Upper lobe of right lung (tissue), 1 donor: ENCODE data around the gene UBQLN2. TPM values are rescaled to one million over a fixed set of nuclear protein-coding genes. Genes with fewer than 3 reads are reported as not detected.
A peak's percentile ranks its signal among the peaks of the same experiment; 100 is the strongest.

ENCODE experiments used
- ATAC-seq: fragments of 200-7000 bp; cut with Tn5 transposase; one replicate; pipeline ENCODE4 v1.9.1; 2020; ENCODE audit warnings: mild to moderate bottlenecking, moderate library complexity
- DNase-seq: peaks from one replicate; pipeline ENCODE4 v3.0.0-alpha.2; 2020
- H3K27ac ChIP-seq: fragments of 200-600 bp; one replicate; pipeline ENCODE4 v1.8.0; 2022
- H3K27me3 ChIP-seq: fragments of 200-600 bp; one replicate; pipeline ENCODE4 v1.8.0; 2022; ENCODE audit warnings: mild to moderate bottlenecking
- H3K36me3 ChIP-seq: fragments of 200-600 bp; one replicate; pipeline ENCODE4 v1.8.0; 2022
- H3K4me1 ChIP-seq: fragments of 200-600 bp; one replicate; pipeline ENCODE4 v1.8.0; 2022
- H3K4me3 ChIP-seq: fragments of 200-600 bp; one replicate; pipeline ENCODE4 v1.8.0; 2022; ENCODE audit warnings: mild to moderate bottlenecking
- H3K9me3 ChIP-seq: fragments of 200-600 bp; one replicate; pipeline ENCODE4 v1.8.0; 2022
- intact Hi-C: fragments of 100-400 bp; cut with DNase I; formaldehyde crosslinking; loops from one replicate; pipeline ENCODE4 v1.11.0; 2022
- total RNA-seq: library from RNA; stranded (reverse); fragmentation: NEBNext Ultra II Directional; extraction: Animal tissue kit (Norgen Biotek cat#: 25700); gene quantifications from one replicate; pipeline ENCODE4 v1.2.1, GENCODE V29; 2021
- TF ChIP-seq, protein P1 (sequence below): fragments of 200-600 bp; IDR thresholded peaks from one replicate; pipeline ENCODE4 v1.8.0; 2022; ENCODE audit warnings: antibody characterized with exemption
- donor health status: DM: no; HTN: yes; CAD: no; lungs with severe emphysema.

Gene UBQLN2
- total RNA-seq, 1 donor from 2014 or later: 31.6 TPM

DNA sequence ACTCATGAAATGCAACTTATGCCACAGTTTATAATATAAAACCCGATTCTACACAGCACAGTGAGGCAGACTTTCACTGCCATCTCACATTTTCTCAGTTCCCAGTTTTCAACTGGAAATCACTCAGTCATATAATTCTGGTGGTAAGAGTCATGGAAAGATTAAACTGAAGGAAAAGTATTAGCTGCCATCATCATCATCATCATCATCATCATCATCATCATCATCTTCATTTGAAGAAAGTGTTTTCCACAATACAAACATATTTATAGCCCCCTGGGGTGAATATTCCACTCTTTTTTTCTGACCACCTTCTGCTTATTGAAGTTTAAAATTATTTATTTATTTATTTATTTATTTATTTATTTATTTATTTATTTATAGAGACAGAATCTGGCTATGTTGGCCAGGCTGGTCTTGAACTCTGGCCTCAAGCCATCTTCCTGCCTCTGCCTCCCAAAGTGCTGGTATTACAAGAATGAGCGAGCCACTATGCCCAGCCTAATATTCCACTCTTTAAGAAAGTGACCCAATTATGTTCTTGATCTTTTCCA lies 6.0 kb upstream of the UBQLN2 start:
- H3K27ac ChIP-seq: no peak overlapping the region
- ATAC-seq (no peak), DNase-seq (no peak)
- H3K9me3 ChIP-seq: no peaks in the 10 kb centered on the region
- H3K4me3 ChIP-seq: no peak overlapping the region
- no peaks in the 10 kb centered on the region for H3K27me3 ChIP-seq
- intact Hi-C loops: no loop called here
- TF ChIP-seq, protein P1, sequence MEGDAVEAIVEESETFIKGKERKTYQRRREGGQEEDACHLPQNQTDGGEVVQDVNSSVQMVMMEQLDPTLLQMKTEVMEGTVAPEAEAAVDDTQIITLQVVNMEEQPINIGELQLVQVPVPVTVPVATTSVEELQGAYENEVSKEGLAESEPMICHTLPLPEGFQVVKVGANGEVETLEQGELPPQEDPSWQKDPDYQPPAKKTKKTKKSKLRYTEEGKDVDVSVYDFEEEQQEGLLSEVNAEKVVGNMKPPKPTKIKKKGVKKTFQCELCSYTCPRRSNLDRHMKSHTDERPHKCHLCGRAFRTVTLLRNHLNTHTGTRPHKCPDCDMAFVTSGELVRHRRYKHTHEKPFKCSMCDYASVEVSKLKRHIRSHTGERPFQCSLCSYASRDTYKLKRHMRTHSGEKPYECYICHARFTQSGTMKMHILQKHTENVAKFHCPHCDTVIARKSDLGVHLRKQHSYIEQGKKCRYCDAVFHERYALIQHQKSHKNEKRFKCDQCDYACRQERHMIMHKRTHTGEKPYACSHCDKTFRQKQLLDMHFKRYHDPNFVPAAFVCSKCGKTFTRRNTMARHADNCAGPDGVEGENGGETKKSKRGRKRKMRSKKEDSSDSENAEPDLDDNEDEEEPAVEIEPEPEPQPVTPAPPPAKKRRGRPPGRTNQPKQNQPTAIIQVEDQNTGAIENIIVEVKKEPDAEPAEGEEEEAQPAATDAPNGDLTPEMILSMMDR: no peak
- no peaks in the 10 kb centered on the region for H3K4me1 ChIP-seq
- H3K36me3 ChIP-seq: no peaks in the 10 kb centered on the region

DNA sequence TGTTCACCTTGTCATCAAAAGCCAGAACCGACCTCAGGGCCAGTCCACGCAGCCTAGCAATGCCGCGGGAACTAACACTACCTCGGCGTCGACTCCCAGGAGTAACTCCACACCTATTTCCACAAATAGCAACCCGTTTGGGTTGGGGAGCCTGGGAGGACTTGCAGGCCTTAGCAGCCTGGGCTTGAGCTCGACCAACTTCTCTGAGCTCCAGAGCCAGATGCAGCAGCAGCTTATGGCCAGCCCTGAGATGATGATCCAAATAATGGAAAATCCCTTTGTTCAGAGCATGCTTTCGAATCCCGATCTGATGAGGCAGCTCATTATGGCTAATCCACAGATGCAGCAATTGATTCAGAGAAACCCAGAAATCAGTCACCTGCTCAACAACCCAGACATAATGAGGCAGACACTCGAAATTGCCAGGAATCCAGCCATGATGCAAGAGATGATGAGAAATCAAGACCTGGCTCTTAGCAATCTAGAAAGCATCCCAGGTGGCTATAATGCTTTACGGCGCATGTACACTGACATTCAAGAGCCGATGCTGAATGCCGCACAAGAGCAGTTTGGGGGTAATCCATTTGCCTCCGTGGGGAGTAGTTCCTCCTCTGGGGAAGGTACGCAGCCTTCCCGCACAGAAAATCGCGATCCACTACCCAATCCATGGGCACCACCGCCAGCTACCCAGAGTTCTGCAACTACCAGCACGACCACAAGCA lies 898 bp downstream of the UBQLN2 start:
- Histone ChIP-seq H3K36me3 (no peaks in the 10 kb centered on the region), H3K4me3 (peak overlapping the region; percentile 64), H3K27me3 (no peaks in the 10 kb centered on the region), H3K27ac (peak overlapping the region; percentile 96), H3K9me3 (no peaks in the 10 kb centered on the region), H3K4me1 (peaks cover 15% of the 10 kb centered on the region)
- ATAC-seq: peak; percentile 23
- intact Hi-C loops: no loop called here
- peak; percentile 58 for DNase-seq
- TF ChIP-seq, protein P1: no peak

DNA sequence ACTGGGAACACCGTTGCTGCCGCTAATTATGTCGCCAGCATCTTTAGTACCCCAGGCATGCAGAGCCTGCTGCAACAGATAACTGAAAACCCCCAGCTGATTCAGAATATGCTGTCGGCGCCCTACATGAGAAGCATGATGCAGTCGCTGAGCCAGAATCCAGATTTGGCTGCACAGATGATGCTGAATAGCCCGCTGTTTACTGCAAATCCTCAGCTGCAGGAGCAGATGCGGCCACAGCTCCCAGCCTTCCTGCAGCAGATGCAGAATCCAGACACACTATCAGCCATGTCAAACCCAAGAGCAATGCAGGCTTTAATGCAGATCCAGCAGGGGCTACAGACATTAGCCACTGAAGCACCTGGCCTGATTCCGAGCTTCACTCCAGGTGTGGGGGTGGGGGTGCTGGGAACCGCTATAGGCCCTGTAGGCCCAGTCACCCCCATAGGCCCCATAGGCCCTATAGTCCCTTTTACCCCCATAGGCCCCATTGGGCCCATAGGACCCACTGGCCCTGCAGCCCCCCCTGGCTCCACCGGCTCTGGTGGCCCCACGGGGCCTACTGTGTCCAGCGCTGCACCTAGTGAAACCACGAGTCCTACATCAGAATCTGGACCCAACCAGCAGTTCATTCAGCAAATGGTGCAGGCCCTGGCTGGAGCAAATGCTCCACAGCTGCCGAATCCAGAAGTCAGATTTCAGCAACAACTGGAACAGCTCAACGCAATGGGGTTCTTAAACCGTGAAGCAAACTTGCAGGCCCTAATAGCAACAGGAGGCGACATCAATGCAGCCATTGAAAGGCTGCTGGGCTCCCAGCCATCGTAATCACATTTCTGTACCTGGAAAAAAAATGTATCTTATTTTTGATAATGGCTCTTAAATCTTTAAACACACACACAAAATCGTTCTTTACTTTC lies 1.8 kb downstream of the UBQLN2 start:
- H3K27ac ChIP-seq: peak overlapping the region; percentile 96
- ATAC-seq (no peak), DNase-seq (no peak)
- no peaks in the 10 kb centered on the region for H3K36me3 ChIP-seq
- intact Hi-C loops: no loop called here
- peak overlapping the region; percentile 64 for H3K4me3 ChIP-seq
- H3K9me3 ChIP-seq: no peaks in the 10 kb centered on the region
- TF ChIP-seq, protein P1: no peak
- H3K4me1 ChIP-seq: peaks cover 15% of the 10 kb centered on the region
- no peaks in the 10 kb centered on the region for H3K27me3 ChIP-seq

- Histone ChIP-seq H3K4me3 (no peak overlapping the region), H3K4me1 (peaks cover 15% of the 10 kb centered on the region), H3K27ac (no peak overlapping the region), H3K9me3 (no peaks in the 10 kb centered on the region), H3K36me3 (no peaks in the 10 kb centered on the region), H3K27me3 (no peaks in the 10 kb centered on the region)
- intact Hi-C loops: no loop called here
- ATAC-seq (no peak), DNase-seq (no peak)
- TF ChIP-seq, protein P1: no peak
These were observed 6.1 kb downstream of the UBQLN2 start for GRCh38 chrX:56569378-56570057.

DNA sequence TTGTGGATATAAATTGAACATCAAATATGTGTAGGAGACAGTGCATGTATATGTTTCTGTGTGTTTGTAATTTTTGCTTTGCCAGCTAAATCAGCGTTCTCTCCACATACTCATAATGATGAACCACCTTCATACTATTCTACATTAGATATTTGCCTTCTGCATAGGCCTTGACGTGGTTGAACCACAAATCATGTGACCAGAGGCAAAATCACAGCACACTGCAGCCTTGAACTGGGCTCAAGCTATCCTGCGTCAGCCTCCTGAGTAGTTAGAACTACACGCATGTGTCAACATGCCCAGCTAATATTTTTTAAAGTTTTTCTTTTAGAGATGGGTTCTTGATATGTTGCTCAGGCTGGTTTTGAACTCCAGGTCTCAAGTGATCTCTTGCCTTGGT lies 9.5 kb downstream of the UBQLN2 start:
- intact Hi-C loops: no loop called here
- Histone ChIP-seq H3K36me3 (no peaks in the 10 kb centered on the region), H3K4me3 (no peak overlapping the region), H3K27me3 (no peaks in the 10 kb centered on the region), H3K27ac (no peak overlapping the region), H3K9me3 (no peaks in the 10 kb centered on the region), H3K4me1 (peaks cover 6% of the 10 kb centered on the region)
- no peak for DNase-seq
- TF ChIP-seq, protein P1: no peak
- no peak for ATAC-seq
